Esophagus (tissue), 2 donors: Measurements from ENCODE around the gene REEP6. TPM values are rescaled to one million over a fixed set of nuclear protein-coding genes. Genes with fewer than 3 reads are reported as not detected.

Experiments used
- H3K27ac ChIP-seq, 2 donors: one replicate each; pipeline ENCODE4 v1.5.1; 2013; ENCODE audit warnings: low read depth in 2 of 2, mild to moderate bottlenecking in 2 of 2, inconsistent platforms in 1 of 2, low read length in 1 of 2, moderate library complexity in 1 of 2
- H3K27me3 ChIP-seq, 2 donors: one replicate each; pipeline ENCODE4 v1.6.1; 2013; ENCODE audit warnings: low read length in 2 of 2, control low read depth in 1 of 2, mild to moderate bottlenecking in 1 of 2; ENCODE audit not compliant: insufficient read depth in 2 of 2, control insufficient read depth in 1 of 2
- H3K36me3 ChIP-seq, 2 donors: one replicate each; pipeline ENCODE4 v1.6.1; 2013; ENCODE audit warnings: low read length in 1 of 2; ENCODE audit not compliant: control insufficient read depth in 2 of 2, insufficient read depth in 2 of 2
- H3K4me1 ChIP-seq, 2 donors: one replicate each; pipeline ENCODE4 v1.6.1; 2013; ENCODE audit warnings: low read length in 1 of 2; ENCODE audit not compliant: control insufficient read depth in 2 of 2, insufficient read depth in 2 of 2
- H3K4me3 ChIP-seq, 2 donors: one replicate each; pipeline ENCODE4 v1.5.1; 2013; ENCODE audit warnings: low read length in 2 of 2, mild to moderate bottlenecking in 2 of 2, low read depth in 1 of 2, moderate library complexity in 1 of 2
- H3K9me3 ChIP-seq, 2 donors: one replicate each; pipeline ENCODE4 v1.6.1; 2013; ENCODE audit warnings: mild to moderate bottlenecking in 2 of 2, low read depth in 1 of 2, low read length in 1 of 2, moderate library complexity in 1 of 2; ENCODE audit not compliant: control insufficient read depth in 2 of 2, insufficient read depth in 1 of 2
- WGBS, 2 donors: extraction: QIAGEN DNeasy Blood & Tissue Kit; methylation state at CpG; one replicate each; pipeline ENCODE4 v1.1.7; 2013; 5-methylcytosine and 5-hydroxymethylcytosine counted together
- polyA plus RNA-seq, 2 donors: library from polyadenylated mRNA; stranded (reverse); fragments of 200-250 nt; gene quantifications; one replicate each; pipeline ENCODE4 v1.2.3, GENCODE V29; 2013
- donor health status: healthy with polysubstance abuse.
- donor health status: Bipolar disorder and iron deficiency.

Gene REEP6
- polyA plus RNA-seq, 2 donors = 10.1 to 14.4 TPM

GRCh38 chr19:1467215-1467489, 23.8 kb upstream of the REEP6 start:
- H3K4me3 ChIP-seq = peak overlapping the region in 1 of 2 donors; percentile 9
- H3K27me3 ChIP-seq = peaks cover 0 to 50% of the 10 kb centered on the region in 2 donors
- H3K36me3 ChIP-seq = peaks cover 0 to 4% of the 10 kb centered on the region in 2 donors
- no peak overlapping the region for H3K27ac ChIP-seq
- H3K9me3 ChIP-seq = peaks cover 0 to 14% of the 10 kb centered on the region in 2 donors
- H3K4me1 ChIP-seq = peaks cover 43 to 66% of the 10 kb centered on the region in 2 donors
- WGBS, 2 donors = 2 to 6% methylated on average over 13 to 36 of the region's 36 CpGs

- peaks cover 43 to 71% of the 10 kb centered on the region in 2 donors for H3K4me1 ChIP-seq
- H3K27me3 ChIP-seq = peaks cover 0 to 55% of the 10 kb centered on the region in 2 donors
- H3K9me3 ChIP-seq = peaks cover 0 to 14% of the 10 kb centered on the region in 2 donors
- 3 to 4% methylated on average over 63 to 92 of the region's 92 CpGs for WGBS, 2 donors
- H3K36me3 ChIP-seq = peaks cover 0 to 4% of the 10 kb centered on the region in 2 donors
- peak overlapping the region in 1 of 2 donors; percentile 9 for H3K4me3 ChIP-seq
- no peak overlapping the region for H3K27ac ChIP-seq
Measured at GRCh38 chr19:1467490-1468273, 23.3 kb upstream of the REEP6 start.

- Histone ChIP-seq H3K27me3 (peaks cover 0 to 55% of the 10 kb centered on the region in 2 donors), H3K4me1 (peaks cover 43 to 72% of the 10 kb centered on the region in 2 donors), H3K9me3 (peaks cover 0 to 14% of the 10 kb centered on the region in 2 donors), H3K4me3 (peak overlapping the region in 1 of 2 donors; percentile 40), H3K36me3 (peaks cover 0 to 4% of the 10 kb centered on the region in 2 donors), H3K27ac (no peak overlapping the region)
- 4 to 5% methylated on average over 47 to 49 of the region's 49 CpGs for WGBS, 2 donors
Measured at GRCh38 chr19:1468274-1468820, 22.6 kb upstream of the REEP6 start.

GRCh38 chr19:1468821-1469254, 22.1 kb upstream of the REEP6 start:
- 2 to 4% methylated on average over 38 to 47 of the region's 47 CpGs for WGBS, 2 donors
- Histone ChIP-seq H3K27ac (no peak overlapping the region), H3K4me3 (peak overlapping the region in 1 of 2 donors; percentile 40), H3K9me3 (peaks cover 0 to 14% of the 10 kb centered on the region in 2 donors), H3K4me1 (peaks cover 43 to 72% of the 10 kb centered on the region in 2 donors), H3K36me3 (peaks cover 0 to 4% of the 10 kb centered on the region in 2 donors), H3K27me3 (peaks cover 0 to 55% of the 10 kb centered on the region in 2 donors)

GRCh38 chr19:1469255-1470054, 21.5 kb upstream of the REEP6 start:
- H3K4me3 ChIP-seq = peak overlapping the region; percentile 39 to 40
- H3K9me3 ChIP-seq = peaks cover 0 to 14% of the 10 kb centered on the region in 2 donors
- WGBS, 2 donors = 2 to 4% methylated on average over 87 to 117 of the region's 117 CpGs
- H3K4me1 ChIP-seq = peaks cover 43 to 72% of the 10 kb centered on the region in 2 donors
- peaks cover 0 to 4% of the 10 kb centered on the region in 2 donors for H3K36me3 ChIP-seq
- H3K27ac ChIP-seq = no peak overlapping the region
- peaks cover 0 to 55% of the 10 kb centered on the region in 2 donors for H3K27me3 ChIP-seq

- H3K36me3 ChIP-seq = peaks cover 0 to 9% of the 10 kb centered on the region in 2 donors
- H3K4me1 ChIP-seq = peaks cover 43 to 72% of the 10 kb centered on the region in 2 donors
- H3K27me3 ChIP-seq = peaks cover 0 to 54% of the 10 kb centered on the region in 2 donors
- H3K27ac ChIP-seq = no peak overlapping the region
- H3K9me3 ChIP-seq = peaks cover 0 to 14% of the 10 kb centered on the region in 2 donors
- H3K4me3 ChIP-seq = peak overlapping the region; percentile 39 to 40
- 2 to 6% methylated on average over 6 to 22 of the region's 22 CpGs for WGBS, 2 donors
Measured at GRCh38 chr19:1470055-1470304, 21.0 kb upstream of the REEP6 start.

- H3K27me3 ChIP-seq = peaks cover 0 to 53% of the 10 kb centered on the region in 2 donors
- peaks cover 40 to 67% of the 10 kb centered on the region in 2 donors for H3K4me1 ChIP-seq
Measured at GRCh38 chr19:1470305-1471009, 20.5 kb upstream of the REEP6 start.

GRCh38 chr19:1471010-1471514, 19.9 kb upstream of the REEP6 start:
- peaks cover 36 to 61% of the 10 kb centered on the region in 2 donors for H3K4me1 ChIP-seq
- H3K9me3 ChIP-seq = peaks cover 0 to 9% of the 10 kb centered on the region in 2 donors
- peaks cover 0 to 14% of the 10 kb centered on the region in 2 donors for H3K36me3 ChIP-seq
- H3K4me3 ChIP-seq = peak overlapping the region; percentile 39 to 40
- peaks cover 0 to 47% of the 10 kb centered on the region in 2 donors for H3K27me3 ChIP-seq
- H3K27ac ChIP-seq = no peak overlapping the region
- 4 to 6% methylated on average over 28 of the region's 28 CpGs for WGBS, 2 donors

More at GRCh38 chr19:1470305-1471009, 20.5 kb upstream of the REEP6 start:
- Histone ChIP-seq H3K36me3 (peaks cover 0 to 12% of the 10 kb centered on the region in 2 donors), H3K9me3 (peaks cover 0 to 14% of the 10 kb centered on the region in 2 donors), H3K4me3 (peak overlapping the region; percentile 39 to 40), H3K27ac (no peak overlapping the region)
- 1 to 3% methylated on average over 48 to 67 of the region's 67 CpGs for WGBS, 2 donors
